AG04450 (cell line): ENCODE measurements around the gene NF2. TPM values are rescaled to one million over a fixed set of nuclear protein-coding genes. Genes with fewer than 3 reads are reported as not detected.
"Not testable (repeated sequence)": the region's sequence is repeated elsewhere in the genome, so short reads cannot be mapped to it uniquely, and the experiment has no call there.

Experiments
- CTCF ChIA-PET: fragments of 300-600, 350-600 bp; formaldehyde crosslinking; extraction: SDS; loops from one replicate; lab custom pipeline; 2022; ENCODE audit warnings: antibody characterized with exemption, inconsistent platforms; lab: Charles Lee
- POLR2A ChIA-PET: fragments of 350-600 bp; formaldehyde crosslinking; extraction: SDS; loops from one replicate; lab custom pipeline; 2021; ENCODE audit warnings: antibody characterized with exemption, inconsistent platforms; lab: Yijun Ruan, JAX
- DNase-seq: peaks from one replicate; pipeline ENCODE4 v3.0.0-alpha.2; 2011; ENCODE audit warnings: low read depth, low spot score
- H3K27ac ChIP-seq: one replicate; pipeline ENCODE4 v1.5.1; 2012; ENCODE audit warnings: low read depth, low read length, control low read depth
- H3K27me3 ChIP-seq: one replicate; pipeline ENCODE4 v1.6.0; 2012; ENCODE audit warnings: low read length; ENCODE audit not compliant: control insufficient read depth, insufficient read depth
- H3K4me3 ChIP-seq: 2 replicates; pipeline ENCODE4 v1.5.1; 2011; ENCODE audit warnings: mild to moderate bottlenecking, low read depth, low read length, control low read depth
- H3K9me3 ChIP-seq: 2 replicates; pipeline ENCODE4 v1.5.1; 2012; ENCODE audit warnings: low read length; ENCODE audit not compliant: control insufficient read depth, insufficient read depth
- CTCF ChIP-seq: IDR thresholded peaks from 2 replicates; pipeline ENCODE4 v1.5.1; 2011; ENCODE audit warnings: low read depth, low read length, control low read depth, inconsistent platforms
- polyA plus RNA-seq: library from polyadenylated mRNA; depleted of rRNA; stranded (reverse); fragments of >200 nt; gene quantifications from 2 replicates; pipeline ENCODE4 v1.2.3, GENCODE V29; 2011

The NF2 gene
- polyA plus RNA-seq, 1 experiment, result 57.6 TPM

DNA sequence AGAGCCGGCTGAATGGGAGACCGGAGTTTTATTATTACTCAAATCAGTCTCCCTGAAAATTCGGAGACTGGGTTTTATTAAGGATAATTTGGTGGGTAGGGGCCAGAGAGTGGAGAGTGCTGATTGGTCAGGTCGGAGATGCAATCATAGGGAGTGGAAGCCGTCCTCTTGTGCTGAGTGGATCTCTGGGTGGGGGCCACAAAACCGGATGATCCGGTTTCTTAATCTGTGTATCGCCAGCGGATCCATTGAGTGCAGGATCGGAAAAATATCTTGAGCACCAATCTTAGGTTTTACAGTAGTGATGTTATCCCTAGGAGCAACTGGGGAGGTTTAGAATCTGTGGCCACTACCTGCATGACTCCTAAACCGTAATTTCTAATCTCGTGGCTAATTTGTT, 21.6 kb upstream of the NF2 start:
- no peak for DNase-seq
- TF ChIP-seq CTCF, result no peak
- Histone ChIP-seq H3K9me3 (no peaks in the 10 kb centered on the region), H3K27me3 (no peaks in the 10 kb centered on the region), H3K27ac (no peak overlapping the region), H3K4me3 (no peak overlapping the region)
- POLR2A ChIA-PET, result no interaction called here
- CTCF ChIA-PET, result no interaction called here

DNA sequence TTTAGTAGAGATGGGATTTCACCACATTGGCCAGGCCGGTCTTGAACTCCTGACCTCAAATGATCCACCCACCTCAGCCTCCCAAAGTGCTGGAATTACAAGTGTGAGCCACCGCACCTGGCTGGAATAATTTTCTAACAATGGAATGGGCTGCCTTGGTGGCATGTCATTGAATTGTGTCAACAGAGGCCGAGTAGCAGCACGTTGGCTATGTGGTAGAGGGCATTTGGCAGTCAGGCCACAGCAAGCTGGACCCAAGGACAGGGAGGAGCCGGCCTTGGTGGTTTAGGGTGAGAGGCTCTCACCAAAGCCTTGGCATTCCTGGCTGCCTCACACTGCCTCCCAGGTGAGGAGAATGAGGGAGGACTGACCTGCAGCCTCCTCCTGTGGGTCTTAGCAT, 18.5 kb upstream of the NF2 start:
- TF ChIP-seq CTCF, result no peak
- H3K9me3 ChIP-seq, result no peaks in the 10 kb centered on the region
- H3K27ac ChIP-seq, result no peak overlapping the region
- CTCF ChIA-PET, result no interaction called here
- no peaks in the 10 kb centered on the region for H3K27me3 ChIP-seq
- no peak overlapping the region for H3K4me3 ChIP-seq
- POLR2A ChIA-PET, result interaction anchor here (0.7 kb wide), 1 partner anchor 1557 kb away, joined by 7 read pairs; no protein-coding TSS in a partner anchor
- DNase-seq, result no peak

- DNase-seq, H3K27me3 ChIP-seq, CTCF ChIA-PET, H3K27ac ChIP-seq, H3K4me3 ChIP-seq, POLR2A ChIA-PET, H3K9me3 ChIP-seq: not testable (repeated sequence)
Measured at GRCh38 chr22:29586193-29586705, 17.2 kb upstream of the NF2 start.

GRCh38 chr22:29587938-29588699, 15.3 kb upstream of the NF2 start:
- CTCF ChIA-PET, result interaction anchor here (0.7 to 1.8 kb wide), 7 partner anchors 9 to 668 kb away, joined by 3 to 5 read pairs (median 4); no protein-coding TSS in a partner anchor
- Histone ChIP-seq H3K9me3 (no peaks in the 10 kb centered on the region), H3K27me3 (no peaks in the 10 kb centered on the region), H3K4me3 (no peak overlapping the region), H3K27ac (peak overlapping the region; percentile 47)
- peak; percentile 50 for DNase-seq
- POLR2A ChIA-PET, result interaction anchor here (0.6 to 0.7 kb wide), 2 partner anchors 67 to 313 kb away, joined by 3 to 5 read pairs; no protein-coding TSS in a partner anchor
- TF ChIP-seq CTCF, result no peak

- ChIA-PET POLR2A (no interaction called here), CTCF (no interaction called here)
- no peak for TF ChIP-seq CTCF
Measured at GRCh38 chr22:29593923-29594322, 9.5 kb upstream of the NF2 start.

GRCh38 chr22:29594447-29594846, 9.0 kb upstream of the NF2 start:
- H3K9me3 ChIP-seq, DNase-seq, CTCF ChIA-PET, H3K27ac ChIP-seq, H3K4me3 ChIP-seq, H3K27me3 ChIP-seq, POLR2A ChIA-PET: not testable (repeated sequence)

More at GRCh38 chr22:29593923-29594322, 9.5 kb upstream of the NF2 start:
- Histone ChIP-seq H3K27ac (no peak overlapping the region), H3K27me3 (no peaks in the 10 kb centered on the region), H3K9me3 (peaks cover 5% of the 10 kb centered on the region; the same call in 1 of the 2 replicates), H3K4me3 (no peak overlapping the region)
- no peak for DNase-seq
